HuH-7 (cell line): ENCODE results near the gene UTP11.
"Not testable (repeated sequence)": the region's sequence is repeated elsewhere in the genome, so short reads cannot be mapped to it uniquely, and the experiment has no call there.

ENCODE experiments used
- DNase-seq: peaks from one replicate; pipeline ENCODE4 v3.0.0; 2011; ENCODE audit warnings: low spot score

Gene UTP11

GRCh38 chr1:38027201-38028104, 14.9 kb downstream of the UTP11 start:
- DNase-seq = no peak

- no peak for DNase-seq
These were observed 15.6 kb downstream of the UTP11 start for GRCh38 chr1:38028105-38028591.

GRCh38 chr1:38028671-38029070, 16.1 kb downstream of the UTP11 start:
- no peak for DNase-seq

- no peak for DNase-seq
These were observed 16.6 kb downstream of the UTP11 start for GRCh38 chr1:38029081-38029681.

GRCh38 chr1:38029685-38030511, 17.4 kb downstream of the UTP11 start:
- no peak for DNase-seq

GRCh38 chr1:38030596-38031512, 18.3 kb downstream of the UTP11 start:
- no peak for DNase-seq

GRCh38 chr1:38031513-38031866, 19.0 kb downstream of the UTP11 start:
- DNase-seq = no peak

GRCh38 chr1:38032992-38033391, 20.5 kb downstream of the UTP11 start:
- DNase-seq = not testable (repeated sequence)

- DNase-seq = no peak
These were observed 22.3 kb downstream of the UTP11 start for GRCh38 chr1:38034871-38035270.

GRCh38 chr1:38037221-38037939, 24.8 kb downstream of the UTP11 start:
- peak; percentile 63 for DNase-seq

GRCh38 chr1:38038861-38039260, 26.3 kb downstream of the UTP11 start:
- no peak for DNase-seq

- DNase-seq = no peak
These were observed 27.0 kb downstream of the UTP11 start for GRCh38 chr1:38039331-38040088.

GRCh38 chr1:38041936-38042834, 29.7 kb downstream of the UTP11 start:
- DNase-seq = no peak

GRCh38 chr1:38043036-38043747, 30.7 kb downstream of the UTP11 start:
- DNase-seq = no peak

- no peak for DNase-seq
These were observed 32.0 kb downstream of the UTP11 start for GRCh38 chr1:38044221-38045215.

- no peak for DNase-seq
These were observed 33.1 kb downstream of the UTP11 start for GRCh38 chr1:38045401-38046332.
